HG02970 (cell line): ENCODE measurements around the gene PITPNC1.
"Not testable (repeated sequence)": the region's sequence is repeated elsewhere in the genome, so short reads cannot be mapped to it uniquely, and the experiment has no call there.

Experiments
- ATAC-seq: cut with Tn5 transposase; IDR thresholded peaks from one replicate; pipeline ENCODE4 v1.9.1; 2021; ENCODE audit warnings: mild to moderate bottlenecking, moderate library complexity, moderate number of reproducible peaks; ENCODE audit not compliant: unreplicated experiment, low FRiP score

The PITPNC1 gene

DNA sequence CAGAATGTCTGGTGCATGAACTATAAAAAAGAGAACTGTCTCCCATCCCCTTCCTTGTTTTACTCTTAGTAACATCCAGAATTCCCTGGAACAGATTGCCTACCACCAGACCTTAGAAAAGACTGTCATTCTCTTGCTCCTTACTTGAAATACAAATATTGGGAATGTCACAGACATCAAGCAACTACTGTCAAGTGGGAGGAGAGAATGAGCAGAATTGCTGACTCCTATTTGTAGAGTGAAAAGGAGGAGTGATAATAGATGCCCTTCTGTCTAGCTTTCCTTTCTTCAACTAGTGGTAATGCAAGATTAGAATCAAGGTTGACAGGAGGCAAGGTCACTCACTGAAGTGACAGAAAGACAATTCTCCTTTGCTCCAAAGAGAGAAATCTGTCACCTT, 316.7 kb downstream of the PITPNC1 start:
- no peak for ATAC-seq

DNA sequence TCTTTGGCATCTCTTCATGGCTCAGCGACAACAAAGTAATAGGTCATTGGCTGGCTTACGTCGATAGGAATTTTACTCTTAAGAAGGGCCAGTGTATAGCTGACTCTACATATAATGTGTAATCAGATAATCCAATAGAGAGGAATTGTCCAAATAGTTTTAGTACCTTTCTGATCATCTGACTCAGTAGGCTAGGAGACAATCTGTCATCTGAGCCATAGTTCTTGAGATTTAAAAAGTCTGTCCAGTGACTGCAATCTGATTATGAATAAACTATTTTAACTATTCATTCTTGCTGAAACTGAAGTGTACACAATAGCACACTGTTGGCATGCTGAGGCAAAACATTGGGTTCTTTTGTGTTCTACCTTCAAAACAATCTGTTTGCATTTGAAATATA, 319.3 kb downstream of the PITPNC1 start:
- no peak for ATAC-seq

DNA sequence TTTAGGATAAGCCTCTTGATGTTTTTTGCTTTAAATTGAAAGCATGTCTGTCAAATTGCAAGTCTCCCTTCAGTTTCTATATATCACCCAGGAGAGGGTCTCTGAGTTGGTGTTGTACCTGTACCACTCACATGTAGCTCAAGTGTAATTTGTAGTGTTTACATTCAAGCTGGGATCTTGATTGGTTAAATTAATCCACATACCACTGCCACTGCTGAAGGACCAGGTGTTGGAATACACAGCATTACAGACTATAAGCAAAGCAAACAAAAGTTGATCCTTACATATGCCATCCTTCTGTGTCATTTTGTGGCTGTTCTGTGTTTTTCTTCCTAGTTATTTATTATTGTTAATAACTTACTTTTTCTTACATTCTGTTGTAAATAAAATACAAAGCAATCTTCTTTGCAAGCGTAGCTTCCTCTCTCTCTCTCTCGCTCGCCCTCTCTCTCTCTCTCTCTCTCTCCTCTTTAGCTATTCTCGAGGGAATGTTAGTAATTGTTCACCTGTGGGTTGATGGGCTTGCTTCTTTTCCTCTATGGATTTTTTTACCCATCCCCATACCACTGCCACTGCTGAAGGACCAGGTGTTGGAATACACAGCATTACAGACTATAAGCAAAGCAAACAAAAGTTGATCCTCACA, 319.9 kb downstream of the PITPNC1 start:
- ATAC-seq = no peak

DNA sequence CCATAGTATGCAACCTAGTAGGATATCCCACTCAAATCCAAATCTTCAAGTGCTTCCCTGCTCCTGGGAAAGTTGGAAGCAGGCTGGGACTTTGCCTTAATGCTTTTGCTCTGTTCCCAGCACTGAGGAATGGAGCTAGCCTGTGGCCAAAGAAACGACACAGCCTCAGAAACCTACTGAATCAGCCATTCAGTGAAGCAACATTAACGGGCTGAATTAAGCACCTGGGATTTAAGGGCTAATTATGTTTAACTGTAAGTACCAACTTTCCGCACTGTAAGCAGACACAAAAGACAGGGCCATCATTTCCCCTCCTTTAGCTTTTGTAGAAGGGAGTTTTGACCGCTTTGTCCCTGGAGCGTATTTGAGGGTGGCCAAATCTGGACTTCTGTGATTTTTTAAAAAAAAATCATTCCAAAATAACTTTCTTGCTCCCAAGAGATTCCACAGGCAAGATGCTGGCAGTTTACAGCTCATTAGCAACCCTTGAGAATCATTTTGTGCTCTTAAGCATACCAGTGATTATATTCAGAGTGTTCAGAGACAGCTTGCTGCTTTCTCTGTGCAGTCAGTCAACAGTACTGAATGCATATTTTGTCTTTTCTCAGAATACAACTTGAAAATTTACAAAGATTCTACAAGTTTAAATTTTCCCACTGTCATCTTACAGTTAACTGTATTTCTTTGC, 323.1 kb downstream of the PITPNC1 start:
- ATAC-seq = no peak

DNA sequence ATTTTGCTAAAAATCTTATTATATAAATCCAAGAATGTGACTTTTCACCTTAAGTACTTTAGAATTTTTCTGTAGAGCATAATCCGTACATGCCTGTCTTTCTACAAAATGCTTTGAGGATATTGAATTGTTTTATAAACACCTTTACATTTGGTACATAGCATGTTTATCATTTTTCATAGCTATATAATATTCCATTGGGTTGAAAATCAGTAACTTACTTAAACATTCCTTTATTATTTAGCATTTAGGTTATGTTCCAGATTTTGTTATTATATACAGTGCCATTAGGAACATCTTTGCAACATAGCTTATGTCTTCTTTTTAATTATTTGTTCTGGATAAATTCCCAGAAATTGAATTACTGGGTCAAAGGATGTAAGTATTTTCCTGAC, 323.6 kb downstream of the PITPNC1 start:
- ATAC-seq = no peak

DNA sequence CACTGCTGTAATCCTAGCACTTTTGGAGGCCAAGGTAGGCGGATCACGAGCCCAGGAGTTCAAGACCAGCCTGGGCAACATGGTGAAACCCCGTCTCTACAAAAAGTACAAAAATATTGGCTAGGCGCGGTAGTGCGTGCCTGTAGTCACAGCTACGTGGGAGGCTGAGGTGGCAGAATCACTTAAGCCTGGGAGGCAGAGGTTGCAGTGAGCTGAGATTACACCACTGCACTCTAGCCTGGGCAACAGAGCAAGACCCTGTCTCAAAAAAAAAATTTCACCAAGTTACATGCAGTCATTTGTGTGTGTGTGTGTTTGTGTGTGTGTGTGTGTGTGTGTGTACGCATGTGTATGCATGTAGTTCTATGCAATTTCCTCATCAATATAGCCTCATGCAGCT, 325.8 kb downstream of the PITPNC1 start:
- ATAC-seq = not testable (repeated sequence)

DNA sequence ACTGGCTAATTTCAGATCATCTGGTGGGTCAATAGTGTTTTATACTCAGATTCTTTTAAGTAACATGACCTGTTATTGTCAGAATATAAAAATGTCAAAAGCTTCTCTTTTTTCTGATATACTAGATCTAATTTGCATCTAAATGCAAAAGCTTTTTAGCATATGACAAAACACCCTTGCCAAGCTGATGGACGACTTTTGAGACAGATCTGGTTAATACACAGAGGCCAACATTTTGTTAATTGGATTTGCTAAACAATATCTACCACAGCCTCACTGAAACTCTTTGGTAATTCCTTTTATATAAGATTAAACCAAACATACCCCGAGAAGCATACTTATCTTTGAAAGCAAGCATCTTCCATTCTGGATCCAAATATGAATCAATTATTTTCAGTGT, 330.4 kb downstream of the PITPNC1 start:
- no peak for ATAC-seq

DNA sequence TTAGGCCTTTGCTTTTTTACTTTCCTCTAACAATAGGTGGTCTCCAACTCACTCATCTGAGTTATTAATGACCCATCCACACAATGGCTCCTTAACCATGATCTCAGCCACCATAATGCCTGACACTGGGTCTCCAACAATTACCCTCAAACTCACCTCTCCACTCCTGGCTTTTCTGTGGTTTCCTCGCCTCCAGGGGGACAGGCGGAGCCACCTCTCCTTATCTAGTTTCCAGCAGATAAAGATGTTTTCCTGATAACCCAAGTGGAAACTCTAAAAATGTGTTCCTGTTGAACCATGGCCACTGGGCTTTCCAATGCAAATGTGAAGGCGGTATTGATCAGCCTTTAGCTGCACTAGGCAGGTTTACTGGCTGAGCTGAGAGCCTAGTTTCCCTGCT, 331.3 kb downstream of the PITPNC1 start:
- ATAC-seq = no peak

DNA sequence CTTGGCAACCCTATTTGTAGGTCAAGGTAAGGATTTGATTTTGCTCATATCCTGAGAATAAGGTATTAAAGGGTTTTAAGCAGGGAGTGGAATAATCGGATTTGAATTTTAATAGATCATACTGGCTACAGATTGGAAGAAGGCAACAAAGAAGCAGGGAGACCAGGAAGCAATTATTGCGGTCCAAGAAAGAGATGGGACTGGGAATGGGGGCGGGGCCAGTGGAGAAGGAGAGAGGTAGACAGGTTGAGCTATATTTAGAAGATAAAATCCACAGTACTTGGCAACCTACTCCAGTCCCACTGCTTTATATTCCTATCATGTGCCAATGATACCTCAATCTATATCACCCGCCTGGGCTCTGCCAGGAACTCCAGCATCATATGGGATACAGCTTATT, 334.8 kb downstream of the PITPNC1 start:
- ATAC-seq = no peak

DNA sequence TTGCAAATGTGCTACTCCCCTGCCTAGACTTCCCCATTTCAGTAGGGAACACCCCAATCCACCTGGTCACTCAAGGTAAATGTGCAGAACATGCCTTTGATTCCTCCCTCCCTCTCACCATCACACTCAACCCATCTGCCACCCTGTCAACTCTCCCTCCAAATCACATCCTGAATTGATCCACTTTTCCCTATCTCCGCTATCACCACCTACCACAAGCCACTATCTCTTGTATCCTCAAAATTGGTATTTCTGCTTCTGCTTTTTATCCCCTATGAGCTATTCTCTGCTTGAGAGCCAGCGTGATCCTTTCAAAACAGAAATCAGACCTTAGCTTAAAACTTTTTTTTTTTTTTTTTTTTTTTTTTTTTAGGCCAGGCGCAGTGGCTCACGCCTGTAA, 335.3 kb downstream of the PITPNC1 start:
- ATAC-seq = no peak

DNA sequence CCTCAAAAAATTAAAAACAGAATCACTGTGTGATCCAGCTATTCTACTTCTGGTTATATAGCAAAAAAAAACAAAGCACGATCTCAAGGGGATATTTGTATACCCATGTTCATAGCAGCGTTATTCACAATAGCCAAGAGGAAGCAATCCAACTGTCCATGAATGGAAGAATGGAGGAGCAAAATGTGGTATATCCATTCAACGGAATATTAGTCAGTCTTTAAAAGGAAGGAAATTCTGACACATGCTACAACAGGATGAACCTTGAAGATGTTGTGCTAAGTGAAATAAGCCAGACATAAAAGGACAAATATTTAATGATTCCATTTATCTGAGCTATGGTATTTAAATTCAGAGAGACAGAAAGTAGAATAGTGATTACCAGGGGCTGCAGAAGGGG, 336.1 kb downstream of the PITPNC1 start:
- no peak for ATAC-seq

DNA sequence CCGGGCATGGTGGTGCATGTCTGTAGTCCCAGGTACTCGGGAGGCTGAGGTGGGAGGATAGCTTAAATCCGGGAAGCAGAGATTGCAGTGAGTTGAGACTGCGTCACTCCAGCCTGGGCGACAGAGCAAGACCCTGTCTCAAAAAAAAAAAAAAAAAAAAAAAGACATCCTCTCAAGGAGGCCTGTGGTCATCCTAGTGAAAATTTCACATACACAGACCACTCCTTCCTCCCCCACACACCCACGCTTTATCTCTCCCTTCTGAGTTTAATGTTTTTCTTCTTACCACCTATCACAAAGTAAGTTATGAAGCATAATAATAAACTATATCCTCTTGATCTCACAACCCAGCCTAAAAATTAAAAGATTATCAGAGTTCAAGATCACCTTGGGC, 339.3 kb downstream of the PITPNC1 start:
- no peak for ATAC-seq

DNA sequence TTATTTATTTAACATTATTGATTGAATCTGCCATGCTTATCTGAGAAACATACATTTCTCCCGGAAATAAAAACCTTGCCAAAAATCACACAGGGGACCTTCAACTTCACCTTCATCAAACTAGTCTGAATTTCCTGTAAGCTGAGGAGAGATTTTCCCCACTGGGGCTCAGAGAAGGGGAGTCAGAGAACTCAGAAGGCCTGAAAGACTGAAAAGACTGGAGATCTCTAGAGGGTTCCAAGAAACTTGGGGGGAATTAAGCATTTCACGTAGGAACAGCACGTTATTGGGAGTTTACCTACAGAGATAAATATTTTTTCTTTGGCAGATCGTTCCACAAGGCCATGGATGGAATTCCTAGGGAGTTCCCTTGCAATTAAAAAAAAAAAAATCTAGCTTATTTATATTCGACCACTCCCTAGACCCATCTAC, 340.1 kb downstream of the PITPNC1 start:
- ATAC-seq = no peak

DNA sequence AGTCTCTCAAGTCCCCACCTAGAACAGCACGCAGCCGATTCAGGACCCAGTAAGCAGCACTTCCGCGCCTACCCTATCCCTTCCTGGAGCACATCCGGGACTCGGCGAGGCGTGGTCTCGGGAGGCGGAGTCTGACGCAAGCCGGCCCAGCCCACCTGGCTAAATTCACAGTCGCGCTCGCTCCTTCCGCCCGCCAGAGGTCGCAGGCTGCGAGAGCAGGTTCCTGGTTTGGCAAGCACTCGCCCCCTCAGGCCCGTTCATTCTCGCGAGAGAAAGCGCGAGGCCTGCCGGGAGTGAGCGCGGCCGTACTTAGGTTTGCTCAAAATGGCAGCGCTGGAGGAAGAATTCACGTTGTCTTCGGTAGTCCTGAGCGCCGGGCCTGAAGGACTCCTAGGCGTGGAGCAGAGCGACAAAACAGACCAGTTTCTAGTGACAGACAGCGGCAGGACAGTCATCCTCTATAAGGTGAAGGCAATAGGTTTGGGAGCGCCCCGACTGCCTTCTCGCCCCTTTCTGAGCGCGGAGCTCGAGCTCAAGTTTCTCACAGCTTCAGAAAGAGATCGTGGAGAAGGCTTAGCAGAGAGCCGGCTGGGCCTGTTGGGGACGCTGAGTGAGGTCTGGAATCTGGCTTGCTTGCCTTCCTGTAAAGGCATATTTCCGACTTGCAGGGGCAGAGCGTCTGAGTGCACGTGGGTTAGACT, 340.7 kb downstream of the PITPNC1 start, which contains the start of gene NOL11:
Gene NOL11 (plus strand): TSS at position 313 of the 701 bp plus-strand sequence. CDS start 12 bp downstream, at position 325.
- ATAC-seq = peak; percentile 97

DNA sequence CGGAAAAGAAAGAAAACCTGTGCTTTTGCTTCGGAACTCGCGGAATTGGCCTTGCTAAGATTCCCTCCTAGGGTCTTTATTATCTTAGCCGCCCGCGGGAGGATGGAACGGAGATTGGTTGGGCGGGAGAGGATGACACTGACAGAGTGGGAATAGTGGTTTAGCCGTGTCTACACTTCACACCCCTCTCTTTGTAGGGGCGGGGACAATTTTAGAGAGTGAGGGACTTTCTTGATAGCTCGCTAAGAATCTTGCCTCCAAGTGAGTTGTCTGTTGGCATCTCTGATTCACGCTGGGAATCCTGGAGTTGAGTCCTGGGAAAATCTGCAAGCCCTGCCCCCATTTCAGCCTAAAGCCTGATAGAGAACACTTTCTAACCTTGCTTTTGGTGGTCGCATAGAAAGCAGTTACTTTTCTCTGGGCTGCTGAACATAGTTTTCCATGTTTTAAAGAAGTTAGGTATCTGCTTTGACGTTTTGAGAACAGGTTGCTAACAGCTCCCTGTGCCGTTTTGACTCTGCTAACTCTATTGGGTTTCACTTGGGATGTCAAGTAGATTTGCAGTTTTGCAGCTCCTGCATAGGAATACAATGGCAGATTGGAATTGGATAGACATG, 341.4 kb downstream of the PITPNC1 start:
- ATAC-seq = no peak

DNA sequence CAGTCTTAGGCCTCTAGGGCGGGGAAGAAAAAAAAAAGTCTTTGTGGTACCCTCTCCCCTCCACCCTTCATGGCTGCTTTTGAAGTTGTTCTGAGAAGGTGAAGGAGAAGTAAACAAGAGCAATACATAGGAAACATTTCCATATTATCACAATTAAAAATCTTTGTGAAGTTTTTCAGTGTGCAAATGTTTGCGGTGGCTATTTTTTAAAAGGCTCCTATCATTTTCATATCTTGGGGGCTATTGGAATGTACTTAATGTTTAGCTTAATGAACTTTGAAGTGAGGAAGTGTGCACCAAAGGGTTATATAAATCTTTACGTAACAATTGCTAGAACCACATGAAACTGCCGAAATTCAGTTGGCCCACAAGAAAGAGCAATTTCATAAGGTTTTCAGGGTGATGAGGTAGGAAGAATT, 348.3 kb downstream of the PITPNC1 start:
- ATAC-seq = no peak

DNA sequence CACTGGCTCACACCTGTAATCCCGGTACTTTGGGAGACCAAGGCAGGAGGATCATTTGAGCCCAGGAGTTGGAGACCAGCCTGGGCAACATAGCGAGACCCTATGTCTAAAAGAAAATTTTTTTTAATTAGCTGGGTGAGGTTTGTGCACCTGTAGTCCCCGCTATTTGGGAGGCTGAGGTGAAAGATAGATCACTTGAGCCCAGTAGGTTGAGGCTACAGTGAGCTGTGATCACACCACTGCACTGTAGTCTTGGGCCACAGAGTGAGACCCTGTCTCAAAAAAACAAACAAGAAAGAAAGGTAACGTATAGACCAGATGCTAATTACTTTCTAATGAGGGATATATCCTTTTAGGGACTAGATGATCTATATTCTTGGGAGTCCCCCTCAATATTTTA, 348.7 kb downstream of the PITPNC1 start:
- ATAC-seq = no peak

DNA sequence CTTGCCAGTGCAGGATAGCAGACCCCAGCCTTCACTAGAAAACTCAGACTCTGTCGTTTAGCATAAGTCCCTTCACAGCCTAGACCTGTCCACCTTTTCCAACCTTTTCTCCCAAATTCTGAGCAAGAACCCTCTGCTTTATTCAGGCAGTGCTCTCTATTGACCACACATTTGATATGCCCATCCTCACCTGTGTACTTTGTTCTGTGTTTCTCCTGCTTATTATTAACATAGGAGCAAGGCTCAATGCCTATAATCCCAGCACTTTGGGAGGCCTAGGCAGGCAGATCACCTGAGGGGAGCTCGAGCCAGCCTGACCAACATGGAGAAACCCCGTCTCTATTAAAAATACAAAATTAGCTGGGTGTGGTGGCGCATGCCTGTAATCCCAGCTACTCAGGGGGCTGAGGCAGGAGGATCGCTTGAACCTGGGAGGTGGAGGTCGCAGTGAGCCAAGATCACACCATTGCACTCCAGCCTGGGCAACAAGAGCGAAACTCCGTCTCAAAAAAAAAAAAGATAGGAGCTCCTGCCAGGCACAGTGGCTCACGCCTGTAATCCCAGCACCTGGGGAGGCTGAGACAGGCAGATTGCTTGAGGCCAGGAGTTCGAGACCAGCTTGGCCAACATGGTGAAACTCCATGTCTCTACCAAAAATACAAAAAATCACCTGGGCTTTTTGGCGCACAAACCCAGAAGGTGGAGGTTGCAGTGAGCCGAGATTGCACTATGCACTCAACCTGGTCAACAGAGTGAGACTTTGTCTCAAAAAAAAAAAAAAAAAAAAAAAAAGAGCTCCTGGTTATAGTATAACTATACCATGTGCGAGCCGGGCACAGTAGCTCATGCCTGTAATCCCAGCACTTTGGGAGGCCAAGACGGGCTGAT, 350.3 kb downstream of the PITPNC1 start:
- not testable (repeated sequence) for ATAC-seq

DNA sequence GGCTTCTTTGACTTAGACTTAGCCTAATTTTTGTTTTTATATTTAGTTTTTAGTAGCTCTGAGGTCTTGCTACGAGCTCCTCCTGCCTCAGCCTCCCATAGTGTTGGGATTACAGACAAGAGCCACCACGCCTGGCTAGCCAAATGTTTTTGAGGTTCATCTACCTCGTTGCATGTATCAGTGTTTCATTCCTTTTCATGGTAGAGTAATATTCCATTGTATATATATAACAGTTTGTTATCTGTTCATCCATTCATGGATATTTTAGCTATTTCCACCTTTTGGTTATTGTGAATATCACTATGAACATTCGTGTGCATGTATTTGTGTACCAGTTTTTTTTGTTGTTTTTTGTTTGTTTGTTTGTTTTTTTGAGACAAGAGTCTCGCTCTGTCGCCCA, 352.8 kb downstream of the PITPNC1 start:
- ATAC-seq = no peak

DNA sequence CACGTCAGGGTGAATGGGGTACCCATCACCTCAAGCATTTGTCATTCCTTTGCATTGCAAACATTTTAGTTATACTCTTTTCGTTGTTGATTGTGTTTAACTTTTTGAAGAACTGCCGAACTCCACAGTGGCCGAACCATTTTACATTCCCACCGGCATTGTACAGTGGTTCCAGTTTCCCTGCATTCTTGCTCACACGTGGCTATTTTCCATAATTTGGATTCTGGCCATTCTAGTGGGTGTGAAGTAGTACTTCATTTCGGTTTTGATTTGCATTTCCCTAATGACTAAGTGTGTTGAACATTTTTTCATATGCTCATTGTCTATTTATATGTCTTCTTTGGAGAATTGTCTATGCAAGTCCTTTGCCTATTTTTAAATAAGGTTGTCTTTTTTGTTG, 353.6 kb downstream of the PITPNC1 start:
- ATAC-seq = no peak
